Measurements from ENCODE around the gene RHOT1. TPM values are rescaled to one million over a fixed set of nuclear protein-coding genes. Genes with fewer than 3 reads are reported as not detected.

RHOT1 gene
- total and polyA plus RNA-seq, 8 donors: 11.6 to 26.7 (median 16.0) TPM

GRCh38 chr17:32274643-32275042 is 132.3 kb downstream of the RHOT1 start:
- FAIRE-seq (no peak), DNase-seq (no peak)

More at GRCh38 chr17:32274643-32275042, 132.3 kb downstream of the RHOT1 start:
- Histone ChIP-seq H3K27me3 (no peaks in the 10 kb centered on the region), H3K27ac (no peak overlapping the region), H3K4me1 (no peaks in the 10 kb centered on the region), H3K4me3 (no peak overlapping the region), H3K9me3 (no peaks in the 10 kb centered on the region), H3K36me3 (no peaks in the 10 kb centered on the region)
- 76 to 86% methylated on average over 6 of the region's 6 CpGs for WGBS, 2 donors
- TF ChIP-seq, protein P1, sequence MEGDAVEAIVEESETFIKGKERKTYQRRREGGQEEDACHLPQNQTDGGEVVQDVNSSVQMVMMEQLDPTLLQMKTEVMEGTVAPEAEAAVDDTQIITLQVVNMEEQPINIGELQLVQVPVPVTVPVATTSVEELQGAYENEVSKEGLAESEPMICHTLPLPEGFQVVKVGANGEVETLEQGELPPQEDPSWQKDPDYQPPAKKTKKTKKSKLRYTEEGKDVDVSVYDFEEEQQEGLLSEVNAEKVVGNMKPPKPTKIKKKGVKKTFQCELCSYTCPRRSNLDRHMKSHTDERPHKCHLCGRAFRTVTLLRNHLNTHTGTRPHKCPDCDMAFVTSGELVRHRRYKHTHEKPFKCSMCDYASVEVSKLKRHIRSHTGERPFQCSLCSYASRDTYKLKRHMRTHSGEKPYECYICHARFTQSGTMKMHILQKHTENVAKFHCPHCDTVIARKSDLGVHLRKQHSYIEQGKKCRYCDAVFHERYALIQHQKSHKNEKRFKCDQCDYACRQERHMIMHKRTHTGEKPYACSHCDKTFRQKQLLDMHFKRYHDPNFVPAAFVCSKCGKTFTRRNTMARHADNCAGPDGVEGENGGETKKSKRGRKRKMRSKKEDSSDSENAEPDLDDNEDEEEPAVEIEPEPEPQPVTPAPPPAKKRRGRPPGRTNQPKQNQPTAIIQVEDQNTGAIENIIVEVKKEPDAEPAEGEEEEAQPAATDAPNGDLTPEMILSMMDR (IDR thresholded peaks at IDR 0.05): no peak
- ATAC-seq: no peak
- intact Hi-C loops (cut with DNase I): no loop called here

Other genes with a start within 250 kb of the RHOT1 start
- 10 to 100 TPM; 17.5 to 32.2 (median 19.4) TPM for gene UTP6, start 240.8 kb upstream of the RHOT1 start, total RNA-seq
- gene UTP6, start 240.8 kb upstream of the RHOT1 start, polyA plus RNA-seq: 10 to 100 TPM; 38.4 to 79.1 TPM
- 10 to 100 TPM in 2 of 6 donors, 1 to 10 TPM in 4; 6.6 to 11.7 (median 7.7) TPM for gene SUZ12, start 205.5 kb upstream of the RHOT1 start, total RNA-seq
- 10 to 100 TPM in 1 of 2 donors, 1 to 10 TPM in 1; 7.4 to 10.8 TPM for gene SUZ12, start 205.5 kb upstream of the RHOT1 start, polyA plus RNA-seq
- gene LRRC37B, start 135.1 kb upstream of the RHOT1 start, total RNA-seq: 10 to 100 TPM in 1 of 6 donors, 1 to 10 TPM in 5; 2.9 to 11.0 (median 5.7) TPM
- gene LRRC37B, start 135.1 kb upstream of the RHOT1 start, polyA plus RNA-seq: 10 to 100 TPM in 1 of 2 donors, 1 to 10 TPM in 1; 8.2 to 11.9 TPM
- under 1 TPM; 0.12 to 0.75 (median 0.47) TPM for gene RHBDL3, start 123.3 kb downstream of the RHOT1 start, total RNA-seq
- 1 to 10 TPM in 1 of 2 donors, under 1 TPM in 1; 0.34 to 1.8 TPM for gene RHBDL3, start 123.3 kb downstream of the RHOT1 start, polyA plus RNA-seq
- gene C17orf75, start 199.7 kb downstream of the RHOT1 start, total RNA-seq: 10 to 100 TPM in 2 of 6 donors, 1 to 10 TPM in 4; 6.3 to 13.4 (median 8.3) TPM
- 10 to 100 TPM in 1 of 2 donors, 1 to 10 TPM in 1; 8.2 to 17.5 TPM for gene C17orf75, start 199.7 kb downstream of the RHOT1 start, polyA plus RNA-seq
- 10 to 100 TPM; 37.7 to 82.4 (median 51.3) TPM for gene ZNF207, start 207.7 kb downstream of the RHOT1 start, total RNA-seq
- gene ZNF207, start 207.7 kb downstream of the RHOT1 start, polyA plus RNA-seq: 10 to 100 TPM; 35.1 to 44.5 TPM

Data from pancreas (tissue), 10 donors.